HepG2 (cell line): ENCODE data around the gene SULT1E1. TPM values are rescaled to one million over a fixed set of nuclear protein-coding genes. Genes with fewer than 3 reads are reported as not detected.

Experiments
- ATAC-seq: fragments of 200-7000 bp; cut with Tn5 transposase; 3 replicates; pipeline ENCODE4 v1.9.1; 2020; ENCODE audit warnings: mild to moderate bottlenecking, moderate library complexity
- BruUV-seq: library from RNA; stranded (reverse); fragments of 400-500 nt; replicated peaks from 2 replicates; lab custom pipeline; 2021; lab: Mats Ljungman, UMichigan
- CTCF ChIA-PET: fragments of 300-600 bp; formaldehyde crosslinking; extraction: SDS; loops from one replicate; lab custom pipeline; 2021; ENCODE audit warnings: low total read pairs, inconsistent platforms, low intra/inter-chr PET ratio; lab: Yijun Ruan, JAX
- POLR2A ChIA-PET: fragments of 350-600 bp; sonication (Branson Sonifier 250); formaldehyde crosslinking; loops from one replicate; lab custom pipeline; 2020; ENCODE audit warnings: antibody characterized with exemption, inconsistent platforms; lab: Yijun Ruan, JAX
- DNase-seq: peaks from one replicate; pipeline ENCODE4 v3.0.0-alpha.2; 2015; ENCODE audit warnings: low spot score
- FAIRE-seq: peaks from 3 replicates; lab custom pipeline; 2011; peaks lifted over from hg19 to GRCh38; lab: Jason Lieb, UNC
- H2AFZ ChIP-seq: one replicate; pipeline ENCODE4 v1.6.1; 2011; ENCODE audit warnings: low read length, inconsistent platforms
- H3K27ac ChIP-seq: fragments of 300-600 bp; 3 replicates; pipeline ENCODE4 v1.8.0; 2011; ENCODE audit warnings: mixed run types, mild to moderate bottlenecking, mixed read lengths, low read length, inconsistent platforms; ENCODE audit not compliant: insufficient read depth; ENCODE audit errors: extremely low read length
- H3K27me3 ChIP-seq, 2 experiments: fragments of 200-600 bp in 1 of 2; 2 replicates in 1 of 2; 3 replicates in 1 of 2; pipeline versions ENCODE4 v1.6.0 to v1.8.0; 2011; ENCODE audit warnings: low read length in 2 of 2, mild to moderate bottlenecking in 2 of 2, moderate library complexity in 2 of 2, inconsistent platforms in 1 of 2; ENCODE audit not compliant: insufficient read depth in 2 of 2, control insufficient read depth in 1 of 2
- H3K36me3 ChIP-seq, 2 experiments: fragments of 200-600 bp in 1 of 2; replicated peaks in 1 of 2; 2 replicates in 1 of 2; 3 replicates in 1 of 2; pipeline versions ENCODE4 v1.5.1 to v1.8.0; 2011; ENCODE audit warnings: low read length in 2 of 2, inconsistent platforms in 1 of 2; ENCODE audit not compliant: insufficient read depth in 2 of 2, control insufficient read depth in 1 of 2
- H3K4me1 ChIP-seq: 2 replicates; pipeline ENCODE4 v1.5.1; 2012; ENCODE audit warnings: low read length, inconsistent platforms; ENCODE audit not compliant: insufficient read depth
- H3K4me2 ChIP-seq: 2 replicates; pipeline ENCODE4 v1.6.0; 2011; ENCODE audit warnings: low read depth, low read length, inconsistent platforms
- H3K4me3 ChIP-seq, 3 experiments: fragments of 200-600 bp in 1 of 3; sonication (generic), shearing (Covaris generic) in 1 of 3; replicated peaks in 1 of 3; 2 replicates each; pipeline ENCODE4 v1.5.1; 2011 to 2016; ENCODE audit warnings: low read length in 3 of 3, inconsistent platforms in 2 of 3, low read depth in 2 of 3, mild to moderate bottlenecking in 2 of 3, control low read depth in 1 of 3, mixed read lengths in 1 of 3; ENCODE audit not compliant: insufficient read depth in 1 of 3
- H3K79me2 ChIP-seq: one replicate; pipeline ENCODE4 v1.6.1; 2011; ENCODE audit warnings: low read length, inconsistent platforms; ENCODE audit not compliant: insufficient read depth
- H3K9ac ChIP-seq: 2 replicates; pipeline ENCODE4 v1.6.0; 2011; ENCODE audit warnings: mild to moderate bottlenecking, low read depth, low read length, inconsistent platforms; ENCODE audit not compliant: insufficient read depth
- H3K9me3 ChIP-seq: 2 replicates; pipeline ENCODE4 v1.5.1; 2012; ENCODE audit warnings: mild to moderate bottlenecking, low read length
- H4K20me1 ChIP-seq: 2 replicates; pipeline ENCODE4 v1.6.0; 2011; ENCODE audit warnings: inconsistent platforms, mild to moderate bottlenecking, low read length, moderate library complexity; ENCODE audit not compliant: insufficient read depth
- ARID5B ChIP-seq: IDR thresholded peaks from 2 replicates; pipeline ENCODE4 v1.4.0; 2020; ENCODE audit warnings: mild to moderate bottlenecking, missing genetic modification reagents
- CC2D1A ChIP-seq: sonication (generic); formaldehyde crosslinking; IDR thresholded peaks from 2 replicates; pipeline ENCODE4 v1.8.1; 2023; ENCODE audit warnings: mild to moderate bottlenecking, missing genetic modification reagents
- CHD4 ChIP-seq: fragments of 200-600 bp; sonication (generic); IDR thresholded peaks from 2 replicates; pipeline ENCODE4 v1.7.0; 2017; ENCODE audit warnings: mild to moderate bottlenecking, low read length, borderline replicate concordance
- CREB1 ChIP-seq, 2 experiments: fragments of 450-650 bp in 1 of 2; IDR thresholded peaks; 2 replicates each; pipeline ENCODE4 v1.6.1; 2016 to 2017; ENCODE audit warnings: control low read depth in 1 of 2, mild to moderate bottlenecking in 1 of 2, missing compliant biosample characterization in 1 of 2, missing genetic modification characterization in 1 of 2
- CREB3 ChIP-seq: sonication (generic); formaldehyde crosslinking; IDR thresholded peaks from 2 replicates; pipeline ENCODE4 v1.5.0; 2020; ENCODE audit warnings: missing genetic modification reagents
- DPF2 ChIP-seq: sonication (generic); formaldehyde crosslinking; IDR thresholded peaks from 2 replicates; pipeline ENCODE4 v1.4.0; 2020; ENCODE audit warnings: mild to moderate bottlenecking, low read depth, missing genetic modification reagents, borderline replicate concordance
- FOXP1 ChIP-seq, 2 experiments: fragments of 450-650 bp in 1 of 2; IDR thresholded peaks; 2 replicates each; pipeline ENCODE4 v1.6.1; 2017 to 2018; ENCODE audit warnings: antibody characterized with exemption in 1 of 2
- HCFC1 ChIP-seq: fragments of 150-350 bp; IDR thresholded peaks from 2 replicates; pipeline ENCODE4 v1.6.1; 2014; ENCODE audit warnings: low read depth, low read length
- HOXA9 ChIP-seq: sonication (generic); formaldehyde crosslinking; IDR thresholded peaks from 2 replicates; pipeline ENCODE4 v1.8.1; 2022; ENCODE audit warnings: missing genetic modification reagents, mild to moderate bottlenecking, moderate library complexity, borderline replicate concordance
- KAT8 ChIP-seq: IDR thresholded peaks from 2 replicates; pipeline ENCODE4 v1.6.1; 2016; ENCODE audit warnings: missing genetic modification reagents, missing compliant biosample characterization
- MXI1 ChIP-seq: IDR thresholded peaks from 3 replicates; pipeline ENCODE4 v1.6.1; 2012; ENCODE audit warnings: low read depth, low read length, inconsistent platforms, borderline replicate concordance
- RARA ChIP-seq: IDR thresholded peaks from 2 replicates; pipeline ENCODE4 v1.6.1; 2016; ENCODE audit warnings: missing genetic modification reagents, missing compliant biosample characterization
- SIX1 ChIP-seq: sonication (generic); formaldehyde crosslinking; IDR thresholded peaks from 2 replicates; pipeline ENCODE4 v1.4.0; 2020; ENCODE audit warnings: missing genetic modification reagents, borderline replicate concordance
- SOX13 ChIP-seq, 3 experiments: fragments of 450-650 bp in 1 of 3; sonication (generic) in 1 of 3; formaldehyde crosslinking in 1 of 3; IDR thresholded peaks in 2 of 3; conservative IDR thresholded peaks in 1 of 3; 2 replicates each; pipeline versions ENCODE4 v1.5.0 to v1.6.1; 2016 to 2020; ENCODE audit warnings: antibody characterized with exemption in 1 of 3, mild to moderate bottlenecking in 1 of 3, missing compliant biosample characterization in 1 of 3, missing genetic modification reagents in 1 of 3, moderate library complexity in 1 of 3
- TOPORS ChIP-seq: sonication (generic); formaldehyde crosslinking; IDR thresholded peaks from 2 replicates; pipeline ENCODE4 v1.8.0; 2023; ENCODE audit warnings: mild to moderate bottlenecking, missing genetic modification reagents
- ZNF431 ChIP-seq: sonication (generic); formaldehyde crosslinking; IDR thresholded peaks from 2 replicates; pipeline ENCODE4 v1.9.0; 2022; ENCODE audit warnings: missing genetic modification reagents, low read depth, mild to moderate bottlenecking, borderline replicate concordance
- ZNF614 ChIP-seq: IDR thresholded peaks from 2 replicates; pipeline ENCODE4 v1.6.1; 2018; ENCODE audit warnings: missing biosample characterization, missing genetic modification reagents, inconsistent platforms, borderline replicate concordance
- ZNF781 ChIP-seq: sonication (generic); formaldehyde crosslinking; IDR thresholded peaks from 2 replicates; pipeline ENCODE4 v1.5.1; 2020; ENCODE audit warnings: borderline replicate concordance, mild to moderate bottlenecking, missing genetic modification reagents; ENCODE audit errors: not compliant biosample characterization
- WGBS: methylation state at CpG from one replicate; pipeline ENCODE4 v1.1.6; 2017; ENCODE audit warnings: low lambda C conversion rate; 5-methylcytosine and 5-hydroxymethylcytosine counted together
- in situ Hi-C: cut with HindIII; loops from 2 replicates; pipeline ENCODE4 v1.10.0; 2017; ENCODE audit warnings: low pct_unique_long_range_greater_than_20kb; ENCODE audit not compliant: extremely low pct_ligation_motif_present
- intact Hi-C: fragments of 100-400 bp; cut with micrococcal nuclease; formaldehyde crosslinking; loops from one replicate; pipeline ENCODE4 v1.10.0; 2022; ENCODE audit not compliant: unreplicated experiment
- polyA plus RNA-seq, 8 experiments: library from polyadenylated mRNA; depleted of rRNA in 3 of 8; stranded (reverse) in 7 of 8; unstranded in 1 of 8; fragments of >200 nt; fragmentation: Illumina TruSeq in 4 of 8; extraction: Trizol in 4 of 8; gene quantifications; 2 replicates each; pipeline versions ENCODE4 v1.2.1 to v1.2.3, GENCODE V29; 2011 to 2016; ENCODE audit warnings: low read depth in 4 of 8, missing spikeins in 1 of 8, mixed read lengths in 1 of 8; ENCODE audit not compliant: insufficient read depth in 1 of 8
- total RNA-seq, 5 experiments: library from RNA; depleted of rRNA; stranded (reverse); fragments of >200 nt; fragmentation: Illumina TruSeq; extraction: Trizol; gene quantifications; 2 replicates each; pipeline ENCODE4 v1.2.3, GENCODE V29; 2016; ENCODE audit warnings: low read depth in 1 of 5

SULT1E1 gene
- total and polyA plus RNA-seq, 2 of the 13 experiments (the other 11 are each of a cell fraction or from before 2014, with no cell fraction given) = 1.7 to 3.9 TPM

- Histone ChIP-seq H3K27me3 (no peaks in the 10 kb centered on the region), H3K4me1 (peaks cover 51% of the 10 kb centered on the region), H3K4me2 (no peak overlapping the region), H3K4me3 (no peak overlapping the region), H2AFZ (peak overlapping the region; percentile 20), H3K36me3 (no peaks in the 10 kb centered on the region), H4K20me1 (no peaks in the 10 kb centered on the region), H3K9me3 (peaks cover 8% of the 10 kb centered on the region; the same call in 1 of the 2 replicates), H3K9ac (no peak overlapping the region), H3K79me2 (no peaks in the 10 kb centered on the region), H3K27ac (peak overlapping the region; percentile 34)
- FAIRE-seq (peak; percentile 12), DNase-seq (peak; percentile 52), ATAC-seq (peak; percentile 86)
- WGBS = 47% methylated on average over 3 of the region's 3 CpGs
- no TSS peak for BruUV-seq
- ChIA-PET POLR2A (interaction anchor here (0.9 to 3.9 kb wide), 4 partner anchors 9 to 52 kb away, joined by 3 to 24 read pairs (median 7); partner anchors contain the start of gene SULT1E1), CTCF (no interaction called here)
- in situ Hi-C loops (no loop called here), intact Hi-C loops (no loop called here)
- TF ChIP-seq ZNF781 (CRISPR knock-in tag) = no peak
- TF ChIP-seq FOXP1 (IDR thresholded peaks at IDR 0.05) = no peak
- no peak for TF ChIP-seq FOXP1 (CRISPR knock-in tag; IDR thresholded peaks at IDR 0.05)
- TF ChIP-seq HCFC1 = no peak
- no peak for TF ChIP-seq CHD4
- TF ChIP-seq KAT8 (CRISPR knock-in tag) = no peak
- TF ChIP-seq RARA = no peak
- TF ChIP-seq MXI1 = no peak
- no peak for TF ChIP-seq SOX13 (IDR thresholded peaks at IDR 0.05)
- TF ChIP-seq SOX13 (CRISPR knock-in tag; conservative IDR thresholded peaks at IDR 0.05 in 1 of 2, IDR thresholded peaks at IDR 0.05 in 1 of 2) = peak in 1 of 2 experiments; percentile 24; a peak in 1 of 4 replicates
- TF ChIP-seq HOXA9 (CRISPR knock-in tag) = no peak
- TF ChIP-seq ZNF431 = no peak
- no peak for TF ChIP-seq CREB3 (CRISPR knock-in tag)
- TF ChIP-seq CC2D1A (CRISPR knock-in tag) = no peak
- no peak for TF ChIP-seq ZNF614 (CRISPR knock-in tag)
- TF ChIP-seq CREB1 (IDR thresholded peaks at IDR 0.05) = no peak
- TF ChIP-seq CREB1 (CRISPR knock-in tag; IDR thresholded peaks at IDR 0.05) = 0 out of 2 replicates have a peak, but pooled peaks have one; percentile 44
- TF ChIP-seq DPF2 = no peak
- 0 out of 2 replicates have a peak, but pooled peaks have one; percentile 18 for TF ChIP-seq SIX1 (CRISPR knock-in tag)
- TF ChIP-seq TOPORS (CRISPR knock-in tag) = no peak
- TF ChIP-seq ARID5B (CRISPR knock-in tag) = 0 out of 2 replicates have a peak, but pooled peaks have one; percentile 30
Observed at GRCh38 chr4:69876071-69876470, 16.1 kb upstream of the SULT1E1 start.
